Measurements from ENCODE around the gene PAX5. TPM values are rescaled to one million over a fixed set of nuclear protein-coding genes. Genes with fewer than 3 reads are reported as not detected.

Gene PAX5
- total and polyA plus RNA-seq, 5 donors, result 0.03 TPM; not detected in 4

DNA sequence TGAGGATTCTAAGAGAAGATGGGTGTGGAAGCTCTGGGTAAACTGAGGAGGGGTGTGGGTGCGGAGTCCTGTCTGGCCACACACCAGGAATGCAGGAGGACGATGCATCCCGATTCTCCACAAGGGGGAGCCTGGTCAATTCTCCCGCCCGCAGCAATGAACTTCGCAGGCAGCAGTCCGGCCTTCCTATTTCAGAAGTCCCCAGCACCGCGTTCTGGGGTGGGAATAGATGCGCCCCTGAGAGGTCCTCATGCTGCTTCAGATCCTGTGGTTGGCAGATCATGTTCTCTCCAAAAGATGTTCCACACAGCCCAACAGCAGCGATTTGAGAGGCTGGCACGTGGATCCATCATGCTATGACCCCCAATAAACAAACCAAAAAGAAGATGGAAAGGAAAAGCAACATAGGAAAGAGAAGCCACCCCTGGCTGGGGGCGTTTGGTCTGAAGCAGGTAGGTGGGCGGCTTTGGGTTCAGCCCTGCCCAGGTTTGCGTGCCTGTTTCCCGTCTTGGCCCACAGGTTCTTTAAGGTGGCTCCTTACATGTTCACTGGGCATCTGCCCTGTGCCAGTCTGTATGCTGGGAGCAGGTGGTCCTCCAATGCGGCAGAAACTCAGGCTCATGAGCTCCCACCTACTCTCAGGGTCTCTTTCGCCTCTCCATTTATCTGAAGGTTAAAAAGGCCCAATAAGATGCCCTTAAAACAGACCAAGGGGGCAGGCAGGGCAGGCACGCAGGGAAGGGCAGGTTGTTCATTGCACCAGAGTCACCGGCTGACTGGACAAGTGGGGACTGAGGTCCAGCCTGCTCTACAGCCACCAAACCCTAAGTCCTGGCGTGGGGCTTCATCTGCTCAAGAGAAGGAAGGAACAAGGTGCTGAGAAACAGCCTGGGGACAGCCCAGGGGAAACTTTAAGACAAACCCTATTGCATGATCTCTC lies 171.6 kb downstream of the PAX5 start:
- peak in 1 of 3 donors; percentile 54 for DNase-seq
- no peaks in the 10 kb centered on the region for H3K9me3 ChIP-seq (ENCODE audit: control insufficient read depth, low read length)
- WGBS, result 46% methylated on average over 21 of the region's 21 CpGs
- H3K4me1 ChIP-seq (ENCODE audit: control insufficient read depth, insufficient read depth, low read length), result no peaks in the 10 kb centered on the region
- no peaks in the 10 kb centered on the region for H3K27me3 ChIP-seq (ENCODE audit: control insufficient read depth, insufficient read depth)
- H3K4me3 ChIP-seq (ENCODE audit: low read length), result no peak overlapping the region
- intact Hi-C loops (cut with DNase I), result no loop called here
- no peak overlapping the region for H3K27ac ChIP-seq (ENCODE audit: low read length)
- peak in 1 of 2 donors; percentile 47 for ATAC-seq

DNA sequence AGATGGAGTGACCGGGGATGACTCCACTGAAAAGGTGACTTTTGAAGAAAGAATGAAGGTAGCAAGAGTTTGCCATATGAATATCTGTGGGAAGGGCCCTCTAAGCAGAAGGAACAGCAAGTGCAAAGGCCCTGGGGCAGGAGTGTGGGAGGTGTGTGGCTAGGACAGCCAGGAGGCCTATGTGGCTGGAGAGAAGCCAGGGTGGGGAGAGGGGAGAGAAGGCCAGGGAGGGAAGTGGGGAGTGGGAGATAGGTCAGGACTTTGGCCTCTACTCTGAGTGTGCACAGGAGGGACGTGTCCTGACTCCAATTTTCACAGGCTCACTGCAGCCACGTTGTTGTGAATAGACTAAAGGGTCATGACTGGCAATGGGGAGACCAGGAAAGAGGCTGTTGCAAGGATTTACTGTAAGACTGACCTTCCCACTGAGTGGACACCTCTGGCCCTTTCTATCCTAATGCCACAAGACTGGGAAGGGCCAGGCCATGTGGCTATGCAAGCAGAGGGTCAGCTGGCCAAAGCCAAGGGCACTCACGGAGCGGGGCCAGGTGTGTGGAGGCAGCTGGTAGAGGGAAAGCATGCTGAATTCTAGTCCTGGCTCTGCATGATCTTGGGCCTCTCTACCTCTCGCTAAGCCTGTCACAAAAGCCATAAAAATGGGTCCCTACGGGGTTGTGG lies 172.4 kb downstream of the PAX5 start:
- H3K4me3 ChIP-seq (ENCODE audit: low read length), result no peak overlapping the region
- no peaks in the 10 kb centered on the region for H3K4me1 ChIP-seq (ENCODE audit: control insufficient read depth, insufficient read depth, low read length)
- peak in 1 of 3 donors; percentile 6 for DNase-seq
- WGBS, result 63% methylated on average over 7 of the region's 7 CpGs
- intact Hi-C loops (cut with DNase I), result no loop called here
- H3K27me3 ChIP-seq (ENCODE audit: control insufficient read depth, insufficient read depth), result no peaks in the 10 kb centered on the region
- no peak overlapping the region for H3K27ac ChIP-seq (ENCODE audit: low read length)
- H3K9me3 ChIP-seq (ENCODE audit: control insufficient read depth, low read length), result no peaks in the 10 kb centered on the region
- no peak for ATAC-seq

DNA sequence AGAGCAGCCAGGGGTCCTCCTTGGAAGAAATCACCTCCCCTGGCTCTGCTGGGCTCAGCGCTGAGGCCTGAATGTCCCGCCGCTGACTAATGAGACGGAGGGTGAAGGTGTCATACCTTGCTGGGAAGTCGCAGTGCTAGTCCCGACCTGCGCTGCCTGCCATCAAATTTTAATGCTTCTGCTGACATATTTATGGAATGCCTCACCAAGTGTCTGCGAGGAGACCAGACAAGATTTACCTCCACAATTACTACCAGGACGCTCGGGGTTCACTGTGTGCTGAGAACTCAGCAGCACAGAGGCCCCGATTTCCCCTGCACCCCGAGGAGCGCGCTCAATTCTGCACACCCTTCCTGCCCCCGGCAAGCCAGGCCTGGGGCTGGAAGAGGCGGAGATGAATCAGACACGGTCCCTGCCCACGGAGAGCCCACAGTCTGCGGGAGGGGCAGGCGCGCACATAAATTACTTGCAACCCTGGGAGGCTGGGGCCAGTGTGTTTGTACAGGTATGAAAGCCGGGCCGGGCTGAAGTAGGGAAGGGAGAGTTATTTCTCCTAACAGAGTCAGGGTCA lies 175.2 kb downstream of the PAX5 start:
- no peak for ATAC-seq
- 70% methylated on average over 23 of the region's 23 CpGs for WGBS

DNA sequence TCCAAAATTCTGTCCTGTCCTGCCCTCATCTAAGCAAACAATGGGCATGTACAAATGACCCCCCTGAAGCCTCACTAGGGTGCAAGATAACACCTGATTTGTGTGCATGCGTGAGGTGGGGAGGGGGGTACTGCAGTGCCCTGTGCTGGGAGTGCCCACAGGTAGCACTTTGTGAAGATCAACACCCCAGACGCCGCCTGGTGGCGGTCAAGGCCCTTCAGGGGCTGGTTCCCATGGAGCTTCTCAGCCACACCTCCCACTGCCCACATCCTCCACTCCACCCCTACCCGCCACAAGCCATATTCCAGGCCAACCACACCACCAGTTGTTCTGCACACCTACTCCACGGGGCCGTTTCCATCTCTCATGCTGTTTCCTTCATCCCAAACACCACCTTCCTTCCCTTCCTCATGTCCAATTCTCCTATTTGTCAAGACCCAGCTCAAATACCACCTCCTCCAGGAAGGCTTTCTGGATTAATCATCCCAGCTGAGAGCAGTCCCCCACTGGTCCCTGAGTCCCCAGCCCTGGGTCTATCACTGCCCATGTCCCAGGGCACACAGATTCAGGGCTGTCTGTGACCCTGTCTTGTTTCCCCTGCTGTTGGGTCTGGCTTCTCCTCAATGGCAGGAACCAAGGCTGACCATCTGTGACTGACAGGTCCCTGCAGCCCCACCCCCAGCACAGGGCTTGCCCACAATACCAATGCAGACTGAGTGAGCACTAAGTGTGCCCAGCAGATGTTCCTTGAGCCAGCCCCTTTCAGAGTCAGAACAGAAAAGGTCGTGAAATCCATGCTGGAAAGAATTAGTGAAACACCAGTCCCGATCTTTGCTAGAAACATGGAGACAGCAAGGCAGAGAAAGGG lies 178.4 kb downstream of the PAX5 start:
- Histone ChIP-seq H3K9me3 (ENCODE audit: control insufficient read depth, low read length) (no peaks in the 10 kb centered on the region), H3K27me3 (ENCODE audit: control insufficient read depth, insufficient read depth) (no peaks in the 10 kb centered on the region), H3K27ac (ENCODE audit: low read length) (no peak overlapping the region), H3K4me3 (ENCODE audit: low read length) (no peak overlapping the region), H3K4me1 (ENCODE audit: control insufficient read depth, insufficient read depth, low read length) (no peaks in the 10 kb centered on the region)
- ATAC-seq (no peak), DNase-seq (peak in 1 of 3 donors; percentile 58)
- intact Hi-C loops (cut with DNase I), result no loop called here
- WGBS, result 55% methylated on average over 9 of the region's 9 CpGs

More for the DNA sequence above, 175.2 kb downstream of the PAX5 start:
- intact Hi-C loops (cut with DNase I), result no loop called here
- DNase-seq, result peak in 1 of 3 donors; percentile 30
- no peaks in the 10 kb centered on the region for H3K9me3 ChIP-seq (ENCODE audit: control insufficient read depth, low read length)
- no peaks in the 10 kb centered on the region for H3K4me1 ChIP-seq (ENCODE audit: control insufficient read depth, insufficient read depth, low read length)
- no peak overlapping the region for H3K27ac ChIP-seq (ENCODE audit: low read length)
- no peak overlapping the region for H3K4me3 ChIP-seq (ENCODE audit: low read length)
- H3K27me3 ChIP-seq (ENCODE audit: control insufficient read depth, insufficient read depth), result no peaks in the 10 kb centered on the region

DNA sequence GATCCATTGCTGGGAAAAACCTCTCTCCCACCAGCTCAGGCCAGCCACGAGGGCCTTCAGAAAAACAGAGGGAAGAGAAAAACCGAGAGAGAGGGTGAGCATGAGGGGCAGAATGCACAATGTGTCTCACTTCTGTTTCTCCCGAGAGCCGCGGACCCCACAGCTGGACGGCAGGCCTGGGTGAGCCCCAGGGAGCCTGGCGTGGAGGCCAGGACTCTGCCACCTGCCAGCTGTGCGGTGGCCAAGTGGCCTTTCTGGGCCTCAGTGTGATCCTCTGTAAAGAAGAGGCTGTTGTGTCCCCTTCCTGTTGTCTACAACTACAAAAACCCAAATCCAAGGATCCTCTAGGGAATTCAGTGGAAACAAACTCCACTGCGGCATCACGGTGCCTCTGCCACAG lies 179.3 kb downstream of the PAX5 start:
- DNase-seq (no peak), ATAC-seq (no peak)
- Histone ChIP-seq H3K4me1 (ENCODE audit: control insufficient read depth, insufficient read depth, low read length) (no peaks in the 10 kb centered on the region), H3K27ac (ENCODE audit: low read length) (no peak overlapping the region), H3K4me3 (ENCODE audit: low read length) (no peak overlapping the region), H3K27me3 (ENCODE audit: control insufficient read depth, insufficient read depth) (no peaks in the 10 kb centered on the region), H3K9me3 (ENCODE audit: control insufficient read depth, low read length) (no peaks in the 10 kb centered on the region)
- intact Hi-C loops (cut with DNase I), result no loop called here
- WGBS, result 81% methylated on average over 10 of the region's 10 CpGs

DNA sequence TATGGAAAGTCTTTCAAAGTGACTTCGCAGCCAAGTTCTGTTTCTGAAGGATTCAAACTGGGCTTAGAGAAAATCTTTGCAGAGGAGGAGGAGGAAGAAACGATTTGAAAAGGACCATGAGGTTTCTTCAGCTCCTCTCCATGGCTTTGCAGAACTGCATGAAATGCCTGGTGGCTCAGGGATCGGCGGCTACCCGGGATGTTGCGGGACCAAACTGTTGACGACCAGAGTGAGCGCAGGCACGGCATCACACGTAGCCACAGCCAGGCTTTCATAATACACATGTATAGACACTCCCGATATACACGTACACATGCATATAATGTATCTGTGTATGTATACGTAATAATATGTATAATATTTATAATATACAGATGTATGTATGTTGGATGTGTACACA lies 180.0 kb downstream of the PAX5 start:
- no peaks in the 10 kb centered on the region for H3K9me3 ChIP-seq (ENCODE audit: control insufficient read depth, low read length)
- WGBS, result 61% methylated on average over 13 of the region's 13 CpGs
- intact Hi-C loops (cut with DNase I), result no loop called here
- DNase-seq, result no peak
- H3K27me3 ChIP-seq (ENCODE audit: control insufficient read depth, insufficient read depth), result no peaks in the 10 kb centered on the region
- H3K4me3 ChIP-seq (ENCODE audit: low read length), result no peak overlapping the region
- H3K4me1 ChIP-seq (ENCODE audit: control insufficient read depth, insufficient read depth, low read length), result no peaks in the 10 kb centered on the region
- no peak overlapping the region for H3K27ac ChIP-seq (ENCODE audit: low read length)
- no peak for ATAC-seq

DNA sequence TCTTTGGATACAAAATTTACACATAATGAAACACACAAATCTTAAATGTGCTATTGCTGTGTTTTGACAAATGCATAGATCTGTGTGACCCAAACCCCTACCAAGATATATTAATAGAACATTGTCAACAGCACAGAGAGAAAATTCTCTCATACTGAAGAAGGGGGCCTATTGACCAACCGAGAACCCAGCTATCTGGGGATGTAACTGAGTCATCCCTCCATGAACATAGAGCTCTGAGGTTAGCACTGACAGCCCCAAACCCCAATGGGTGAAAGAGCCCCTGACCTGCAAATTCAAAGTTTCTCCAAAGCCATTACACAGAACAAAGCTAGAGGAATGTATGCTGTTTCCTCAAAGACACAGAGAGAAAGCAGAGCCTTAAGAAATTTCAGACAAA lies 180.8 kb downstream of the PAX5 start:
- Histone ChIP-seq H3K4me1 (ENCODE audit: control insufficient read depth, insufficient read depth, low read length) (no peaks in the 10 kb centered on the region), H3K9me3 (ENCODE audit: control insufficient read depth, low read length) (no peaks in the 10 kb centered on the region), H3K4me3 (ENCODE audit: low read length) (no peak overlapping the region), H3K27me3 (ENCODE audit: control insufficient read depth, insufficient read depth) (no peaks in the 10 kb centered on the region), H3K27ac (ENCODE audit: low read length) (no peak overlapping the region)
- WGBS, result 69% methylated on average over 1 of the region's 1 CpG
- DNase-seq (no peak), ATAC-seq (no peak)
- intact Hi-C loops (cut with DNase I), result no loop called here

DNA sequence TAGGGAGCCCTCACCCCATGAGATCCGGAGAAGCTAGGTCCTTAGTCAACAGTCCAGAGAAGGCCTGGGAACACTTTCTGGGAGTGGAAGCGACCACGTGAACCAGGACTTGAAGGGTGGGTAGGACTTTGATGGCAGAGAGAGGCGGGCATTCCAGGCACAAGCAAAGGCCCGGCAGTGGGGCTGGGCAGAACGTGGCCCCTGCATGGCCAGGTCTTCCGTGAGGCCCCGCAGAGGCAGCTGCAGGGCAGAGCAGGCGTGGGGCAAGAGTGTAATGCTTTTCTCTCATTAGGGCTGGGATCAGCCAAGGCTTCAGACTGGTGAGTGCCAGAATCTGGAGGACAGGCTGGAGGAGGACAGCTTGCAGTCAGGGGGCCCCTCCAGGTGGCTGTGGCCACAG lies 184.1 kb downstream of the PAX5 start:
- no peak overlapping the region for H3K27ac ChIP-seq (ENCODE audit: low read length)
- H3K27me3 ChIP-seq (ENCODE audit: control insufficient read depth, insufficient read depth), result no peaks in the 10 kb centered on the region
- H3K4me1 ChIP-seq (ENCODE audit: control insufficient read depth, insufficient read depth, low read length), result no peaks in the 10 kb centered on the region
- ATAC-seq (no peak), DNase-seq (no peak)
- no peak overlapping the region for H3K4me3 ChIP-seq (ENCODE audit: low read length)
- WGBS, result 85% methylated on average over 9 of the region's 9 CpGs
- no peaks in the 10 kb centered on the region for H3K9me3 ChIP-seq (ENCODE audit: control insufficient read depth, low read length)
- intact Hi-C loops (cut with DNase I), result no loop called here

DNA sequence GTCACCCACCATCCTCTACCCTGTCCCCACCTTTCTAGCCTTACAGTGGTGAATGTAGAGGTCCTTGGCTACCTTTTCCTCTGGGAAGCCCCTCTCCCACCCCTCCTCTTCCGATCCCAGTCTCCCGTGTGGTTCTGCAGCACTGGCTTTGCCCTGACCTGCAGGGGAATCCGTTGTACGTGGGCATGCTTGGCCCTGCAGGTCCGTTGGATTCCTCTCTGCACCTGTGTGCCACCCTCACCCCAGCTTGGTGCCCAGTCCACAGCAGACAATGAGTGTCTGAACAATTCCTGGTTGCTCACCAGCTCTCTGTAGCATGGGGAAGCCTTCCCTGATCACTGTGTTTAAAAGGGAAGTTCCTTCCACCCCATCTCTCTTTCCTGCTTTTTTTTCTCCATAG lies 185.1 kb downstream of the PAX5 start:
- Histone ChIP-seq H3K4me3 (ENCODE audit: low read length) (no peak overlapping the region), H3K27me3 (ENCODE audit: control insufficient read depth, insufficient read depth) (no peaks in the 10 kb centered on the region), H3K4me1 (ENCODE audit: control insufficient read depth, insufficient read depth, low read length) (no peaks in the 10 kb centered on the region), H3K9me3 (ENCODE audit: control insufficient read depth, low read length) (no peaks in the 10 kb centered on the region), H3K27ac (ENCODE audit: low read length) (no peak overlapping the region)
- DNase-seq, result no peak
- 82% methylated on average over 5 of the region's 5 CpGs for WGBS
- no peak for ATAC-seq
- intact Hi-C loops (cut with DNase I), result no loop called here

DNA sequence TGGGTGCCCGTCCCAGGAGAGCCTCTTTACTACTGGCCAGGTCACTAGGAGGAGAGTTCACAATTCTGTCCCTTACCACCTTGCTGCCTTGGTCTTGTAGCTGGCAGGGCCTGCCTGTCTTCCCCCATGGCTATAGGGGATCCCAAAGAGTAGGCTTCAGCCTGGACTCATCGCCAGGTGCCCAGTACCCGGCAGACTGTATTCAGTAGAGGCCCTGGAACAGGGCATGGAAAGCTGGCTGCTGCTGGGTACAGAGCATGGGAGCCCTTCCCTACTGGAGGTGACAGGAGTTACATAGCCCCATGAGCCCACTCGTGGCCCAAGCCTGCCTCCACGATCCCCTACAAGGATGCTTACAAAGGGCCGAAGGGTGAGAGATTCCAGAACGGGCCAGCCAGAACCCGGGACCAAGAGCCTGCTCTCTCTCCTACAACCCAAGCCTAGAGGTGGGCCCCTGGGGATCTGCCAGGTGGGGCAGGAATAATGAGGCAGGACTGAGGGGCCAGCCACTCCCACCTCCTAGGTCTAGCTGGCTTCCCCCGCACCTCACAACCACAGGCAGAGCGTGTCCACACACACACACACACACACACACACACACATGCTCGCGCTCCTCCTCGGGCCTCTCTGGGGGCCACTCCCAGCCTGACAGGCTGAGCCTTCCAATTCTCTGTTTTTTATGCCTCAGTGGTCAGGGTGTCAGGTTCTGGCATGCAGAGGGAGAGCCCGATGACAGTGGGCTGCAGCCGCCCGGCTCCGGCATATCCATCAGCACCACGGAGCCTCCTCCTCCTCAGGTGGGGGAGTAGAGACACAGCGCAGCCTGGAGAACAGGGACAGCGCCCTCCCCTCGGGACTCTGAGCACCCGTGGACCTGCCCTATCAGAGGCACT lies 186.0 kb downstream of the PAX5 start:
- WGBS, result 33% methylated on average over 22 of the region's 22 CpGs
- ATAC-seq, result no peak
- H3K27me3 ChIP-seq (ENCODE audit: control insufficient read depth, insufficient read depth), result no peaks in the 10 kb centered on the region
- H3K9me3 ChIP-seq (ENCODE audit: control insufficient read depth, low read length), result no peaks in the 10 kb centered on the region
- intact Hi-C loops (cut with DNase I), result no loop called here
- no peak overlapping the region for H3K4me3 ChIP-seq (ENCODE audit: low read length)
- no peak for DNase-seq
- H3K27ac ChIP-seq (ENCODE audit: low read length), result no peak overlapping the region
- no peaks in the 10 kb centered on the region for H3K4me1 ChIP-seq (ENCODE audit: control insufficient read depth, insufficient read depth, low read length)
